Mucosa of descending colon (tissue), 3 donors: ENCODE measurements around the gene PPID. TPM values are rescaled to one million over a fixed set of nuclear protein-coding genes. Genes with fewer than 3 reads are reported as not detected.

ENCODE experiments used
- ATAC-seq: fragments of 200-7000 bp; cut with Tn5 transposase; one replicate; pipeline ENCODE4 v1.9.1; 2020; ENCODE audit warnings: mild to moderate bottlenecking, moderate library complexity
- DNase-seq, 3 donors: peaks; one replicate each; pipeline ENCODE4 v3.0.0-alpha.2; 2020
- H3K36me3 ChIP-seq: fragments of 200-600 bp; one replicate; pipeline ENCODE4 v1.8.0; 2021; ENCODE audit warnings: low read depth, mild to moderate bottlenecking
- H3K4me1 ChIP-seq: fragments of 200-600 bp; one replicate; pipeline ENCODE4 v1.8.0; 2021; ENCODE audit warnings: low read depth, mild to moderate bottlenecking
- H3K4me3 ChIP-seq: fragments of 200-600 bp; one replicate; pipeline ENCODE4 v1.8.0; 2021; ENCODE audit warnings: mild to moderate bottlenecking
- H3K9me3 ChIP-seq: fragments of 200-600 bp; one replicate; pipeline ENCODE4 v1.8.0; 2021; ENCODE audit warnings: mild to moderate bottlenecking
- intact Hi-C, 2 donors: fragments of 100-400 bp; cut with DNase I in 1 of 2; cut with micrococcal nuclease in 1 of 2; formaldehyde crosslinking; loops; one replicate each; pipeline versions ENCODE4 v1.11.0 to v1.11.1; 2022; cut with DNase I, micrococcal nuclease
- total RNA-seq, 3 donors: library from RNA; stranded (reverse); fragmentation: NEBNext Ultra II Directional in 2 of 3; extraction: Animal tissue kit (Norgen Biotek cat#: 25700) in 2 of 3; gene quantifications; one replicate each; pipeline versions ENCODE4 v1.2.1 to v1.2.4, GENCODE V29; 2021 to 2023
- TF ChIP-seq, protein P1 (sequence below): fragments of 200-600 bp; IDR thresholded peaks from one replicate; pipeline ENCODE4 v1.8.0; 2022; ENCODE audit warnings: antibody characterized with exemption, mild to moderate bottlenecking
- donor health status: DM: no; HTN: no; CAD: no; lungs with moderate emphysema.
- donor health status: DM: no; HTN: no; CAD: no.
- donor health status: DM: no; HTN: yes; CAD: no.

The PPID gene
- total RNA-seq, 3 donors from 2014 or later: 19.7 to 23.9 (median 22.2) TPM

GRCh38 chr4:158741326-158742021 is 18.3 kb upstream of the PPID start:
- ATAC-seq: no peak
- H3K4me3 ChIP-seq: no peak overlapping the region
- intact Hi-C loops: no loop called here
- H3K4me1 ChIP-seq: no peaks in the 10 kb centered on the region
- no peaks in the 10 kb centered on the region for H3K9me3 ChIP-seq
- TF ChIP-seq, protein P1, sequence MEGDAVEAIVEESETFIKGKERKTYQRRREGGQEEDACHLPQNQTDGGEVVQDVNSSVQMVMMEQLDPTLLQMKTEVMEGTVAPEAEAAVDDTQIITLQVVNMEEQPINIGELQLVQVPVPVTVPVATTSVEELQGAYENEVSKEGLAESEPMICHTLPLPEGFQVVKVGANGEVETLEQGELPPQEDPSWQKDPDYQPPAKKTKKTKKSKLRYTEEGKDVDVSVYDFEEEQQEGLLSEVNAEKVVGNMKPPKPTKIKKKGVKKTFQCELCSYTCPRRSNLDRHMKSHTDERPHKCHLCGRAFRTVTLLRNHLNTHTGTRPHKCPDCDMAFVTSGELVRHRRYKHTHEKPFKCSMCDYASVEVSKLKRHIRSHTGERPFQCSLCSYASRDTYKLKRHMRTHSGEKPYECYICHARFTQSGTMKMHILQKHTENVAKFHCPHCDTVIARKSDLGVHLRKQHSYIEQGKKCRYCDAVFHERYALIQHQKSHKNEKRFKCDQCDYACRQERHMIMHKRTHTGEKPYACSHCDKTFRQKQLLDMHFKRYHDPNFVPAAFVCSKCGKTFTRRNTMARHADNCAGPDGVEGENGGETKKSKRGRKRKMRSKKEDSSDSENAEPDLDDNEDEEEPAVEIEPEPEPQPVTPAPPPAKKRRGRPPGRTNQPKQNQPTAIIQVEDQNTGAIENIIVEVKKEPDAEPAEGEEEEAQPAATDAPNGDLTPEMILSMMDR: no peak
- DNase-seq: no peak
- H3K36me3 ChIP-seq: no peaks in the 10 kb centered on the region

DNA sequence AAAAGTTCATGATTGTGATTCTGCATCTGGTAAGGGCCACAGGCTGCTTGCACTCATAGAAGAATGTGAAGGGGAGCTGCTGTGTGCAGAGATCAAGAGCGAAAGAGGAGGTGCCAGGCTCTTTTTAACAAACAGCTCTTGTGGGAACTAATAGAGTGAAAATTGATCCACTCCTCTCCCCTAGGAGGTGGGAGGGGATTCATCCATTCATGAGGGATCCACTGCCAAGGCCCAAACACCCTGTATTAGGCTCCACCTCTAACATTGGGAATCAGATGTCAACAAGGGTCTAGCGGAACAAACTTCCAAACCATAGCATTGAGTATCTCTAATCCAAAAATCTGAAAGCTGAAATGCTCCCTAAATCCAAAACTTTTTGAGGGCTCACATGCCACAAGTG is 16.4 kb upstream of the PPID start:
- intact Hi-C loops: loop anchor here in 1 of 2 donors (10.0 kb wide), 1 partner anchor 105 kb away; no protein-coding TSS in a partner anchor
- ATAC-seq: no peak
- H3K36me3 ChIP-seq: no peaks in the 10 kb centered on the region
- no peaks in the 10 kb centered on the region for H3K9me3 ChIP-seq
- no peaks in the 10 kb centered on the region for H3K4me1 ChIP-seq
- no peak overlapping the region for H3K4me3 ChIP-seq
- DNase-seq: no peak
- TF ChIP-seq, protein P1: no peak

DNA sequence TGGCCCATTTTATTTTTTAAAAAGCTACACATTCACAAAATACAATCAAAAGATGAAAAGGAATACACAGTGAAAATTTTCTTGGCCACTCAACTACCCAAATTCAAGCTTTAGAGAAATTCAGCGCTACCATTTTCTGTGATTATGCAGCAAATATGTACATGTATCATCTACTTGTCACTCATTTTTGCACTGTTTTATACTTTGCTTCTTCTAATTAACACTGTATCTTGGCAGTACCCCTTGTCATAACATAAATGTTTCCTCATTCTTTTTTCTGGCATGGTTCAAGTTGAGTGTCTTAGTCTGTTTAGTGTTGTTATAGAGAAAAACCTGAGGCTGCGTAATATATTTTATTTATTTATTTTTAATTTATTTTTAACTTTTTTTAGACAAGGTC is 15.7 kb upstream of the PPID start:
- TF ChIP-seq, protein P1: no peak
- ATAC-seq: no peak
- Histone ChIP-seq H3K4me3 (no peak overlapping the region), H3K36me3 (no peaks in the 10 kb centered on the region), H3K9me3 (no peaks in the 10 kb centered on the region), H3K4me1 (no peaks in the 10 kb centered on the region)
- intact Hi-C loops: loop anchor here in 1 of 2 donors (10.0 kb wide), 1 partner anchor 106 kb away; no protein-coding TSS in a partner anchor
- DNase-seq: no peak

DNA sequence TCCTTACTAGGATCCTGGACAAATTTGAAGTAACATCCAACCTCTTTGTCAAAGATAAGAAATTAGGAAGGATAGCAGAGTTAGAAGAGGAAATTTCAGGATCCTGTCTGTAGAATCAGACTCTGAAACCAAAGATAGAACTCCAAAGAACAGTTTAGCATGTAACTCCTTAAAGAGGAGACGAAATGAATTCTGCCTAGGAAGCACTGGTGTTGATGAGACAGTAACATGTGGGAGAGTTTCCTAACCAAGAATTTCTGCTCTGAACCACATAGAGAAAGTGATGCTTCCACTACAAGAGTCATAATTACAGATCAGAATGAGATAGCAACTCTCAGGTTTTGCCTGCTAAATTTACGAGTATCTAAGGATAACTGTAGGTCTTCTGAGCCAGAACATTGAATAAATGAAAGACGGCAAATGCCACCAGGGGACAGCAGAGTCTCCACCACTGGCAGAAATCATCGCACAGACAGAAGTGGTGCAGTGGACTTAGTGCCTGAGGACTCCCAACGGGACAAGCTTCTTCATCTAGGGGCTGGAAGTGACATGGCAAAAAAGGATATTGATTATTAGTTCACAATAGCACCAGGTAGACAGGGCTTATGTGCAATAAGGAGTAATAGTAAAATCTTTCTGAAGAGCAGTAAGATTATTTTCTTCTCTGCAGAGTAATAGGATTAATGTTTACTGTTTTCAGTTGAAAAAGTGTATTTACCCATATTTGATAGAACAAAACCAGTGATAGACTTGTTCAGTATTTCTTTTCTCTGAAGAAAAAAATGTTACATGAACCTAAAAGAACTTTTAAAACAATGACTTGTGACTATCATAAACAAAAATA is 6.7 kb upstream of the PPID start:
- Histone ChIP-seq H3K4me3 (no peak overlapping the region), H3K4me1 (no peaks in the 10 kb centered on the region), H3K9me3 (no peaks in the 10 kb centered on the region), H3K36me3 (no peaks in the 10 kb centered on the region)
- intact Hi-C loops: loop anchor here (2.0 to 10.0 kb wide), 3 partner anchors 115 to 475 kb away; no protein-coding TSS in a partner anchor
- ATAC-seq (peak; percentile 92), DNase-seq (peak in 2 of 3 donors; percentile 70 to 87)
- TF ChIP-seq, protein P1: peak; percentile 55

DNA sequence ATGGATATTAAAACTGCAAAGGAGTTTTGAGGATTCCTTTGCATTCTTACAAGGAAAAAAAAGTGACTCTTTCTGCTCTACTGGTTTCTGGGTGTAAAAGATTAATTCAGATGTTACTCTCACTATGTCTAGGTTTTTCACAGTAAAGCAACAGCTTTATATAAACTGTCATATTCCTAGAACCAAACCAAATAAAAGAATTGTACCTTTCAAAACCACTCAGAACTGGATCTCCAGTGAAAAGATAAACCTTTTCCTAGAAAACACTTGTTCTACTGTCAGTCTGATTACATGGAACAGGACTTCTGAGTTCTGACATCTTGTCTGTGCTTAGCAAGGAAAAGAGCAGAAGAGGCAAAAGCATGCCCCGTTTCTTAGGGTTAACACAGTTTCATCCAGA is 5.0 kb upstream of the PPID start:
- intact Hi-C loops: loop anchor here in 1 of 2 donors (10.0 kb wide), 1 partner anchor 477 kb away; no protein-coding TSS in a partner anchor
- H3K9me3 ChIP-seq: no peaks in the 10 kb centered on the region
- ATAC-seq (no peak), DNase-seq (no peak)
- no peak overlapping the region for H3K4me3 ChIP-seq
- H3K36me3 ChIP-seq: no peaks in the 10 kb centered on the region
- no peaks in the 10 kb centered on the region for H3K4me1 ChIP-seq
- TF ChIP-seq, protein P1: no peak
